Measurements from ENCODE around the gene COL21A1. TPM values are rescaled to one million over a fixed set of nuclear protein-coding genes. Genes with fewer than 3 reads are reported as not detected.

COL21A1 gene
- total RNA-seq, 1 donor from 2014 or later, result not detected

DNA sequence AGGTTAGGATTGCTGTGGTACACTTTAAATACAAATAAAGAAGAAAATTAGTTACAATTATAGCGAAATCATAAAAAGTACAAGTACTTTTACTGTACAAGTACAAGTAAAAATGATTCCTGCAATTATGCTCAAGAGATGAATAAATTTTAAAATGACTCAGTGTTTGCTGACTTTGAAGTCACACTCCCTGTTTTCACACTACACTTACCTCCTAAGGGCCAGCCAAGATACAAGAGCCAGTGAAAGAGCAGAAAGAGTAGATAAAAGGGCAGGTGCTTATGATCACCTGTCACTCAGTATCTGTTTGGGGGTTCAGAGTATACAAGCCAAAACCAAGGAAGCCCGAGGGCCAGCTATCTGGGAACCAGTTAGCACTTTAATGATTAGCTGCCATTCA, 41.0 kb upstream of the COL21A1 start:
- Mint-ChIP-seq H3K36me3 (ENCODE audit: low read depth) (no peaks in the 10 kb centered on the region), H3K4me1 (no peaks in the 10 kb centered on the region)
- intact Hi-C loops (cut with micrococcal nuclease), result no loop called here

GRCh38 chr6:56282391-56282790, 35.0 kb upstream of the COL21A1 start:
- Mint-ChIP-seq H3K36me3 (ENCODE audit: low read depth) (no peaks in the 10 kb centered on the region), H3K27ac (no peak overlapping the region), H3K9me3 (peaks cover under 1% of the 10 kb centered on the region), H3K27me3 (no peaks in the 10 kb centered on the region), H3K4me3 (no peak overlapping the region), H3K4me1 (no peaks in the 10 kb centered on the region)
- ATAC-seq (ENCODE audit: low read depth) (no peak), DNase-seq (no peak)
- ChIA-PET POLR2A (no interaction called here), CTCF (no interaction called here)
- intact Hi-C loops (cut with micrococcal nuclease), result no loop called here
- TF ChIP-seq, protein P1, sequence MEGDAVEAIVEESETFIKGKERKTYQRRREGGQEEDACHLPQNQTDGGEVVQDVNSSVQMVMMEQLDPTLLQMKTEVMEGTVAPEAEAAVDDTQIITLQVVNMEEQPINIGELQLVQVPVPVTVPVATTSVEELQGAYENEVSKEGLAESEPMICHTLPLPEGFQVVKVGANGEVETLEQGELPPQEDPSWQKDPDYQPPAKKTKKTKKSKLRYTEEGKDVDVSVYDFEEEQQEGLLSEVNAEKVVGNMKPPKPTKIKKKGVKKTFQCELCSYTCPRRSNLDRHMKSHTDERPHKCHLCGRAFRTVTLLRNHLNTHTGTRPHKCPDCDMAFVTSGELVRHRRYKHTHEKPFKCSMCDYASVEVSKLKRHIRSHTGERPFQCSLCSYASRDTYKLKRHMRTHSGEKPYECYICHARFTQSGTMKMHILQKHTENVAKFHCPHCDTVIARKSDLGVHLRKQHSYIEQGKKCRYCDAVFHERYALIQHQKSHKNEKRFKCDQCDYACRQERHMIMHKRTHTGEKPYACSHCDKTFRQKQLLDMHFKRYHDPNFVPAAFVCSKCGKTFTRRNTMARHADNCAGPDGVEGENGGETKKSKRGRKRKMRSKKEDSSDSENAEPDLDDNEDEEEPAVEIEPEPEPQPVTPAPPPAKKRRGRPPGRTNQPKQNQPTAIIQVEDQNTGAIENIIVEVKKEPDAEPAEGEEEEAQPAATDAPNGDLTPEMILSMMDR (IDR thresholded peaks at IDR 0.05), result no peak

More for the DNA sequence above, 41.0 kb upstream of the COL21A1 start:
- ChIA-PET CTCF (no interaction called here), POLR2A (no interaction called here)
- Mint-ChIP-seq H3K4me3 (no peak overlapping the region), H3K27me3 (no peaks in the 10 kb centered on the region), H3K27ac (no peak overlapping the region), H3K9me3 (peaks cover 2% of the 10 kb centered on the region)
- no peak for DNase-seq
- no peak for ATAC-seq (ENCODE audit: low read depth)
- TF ChIP-seq, protein P1 (IDR thresholded peaks at IDR 0.05), result no peak

DNA sequence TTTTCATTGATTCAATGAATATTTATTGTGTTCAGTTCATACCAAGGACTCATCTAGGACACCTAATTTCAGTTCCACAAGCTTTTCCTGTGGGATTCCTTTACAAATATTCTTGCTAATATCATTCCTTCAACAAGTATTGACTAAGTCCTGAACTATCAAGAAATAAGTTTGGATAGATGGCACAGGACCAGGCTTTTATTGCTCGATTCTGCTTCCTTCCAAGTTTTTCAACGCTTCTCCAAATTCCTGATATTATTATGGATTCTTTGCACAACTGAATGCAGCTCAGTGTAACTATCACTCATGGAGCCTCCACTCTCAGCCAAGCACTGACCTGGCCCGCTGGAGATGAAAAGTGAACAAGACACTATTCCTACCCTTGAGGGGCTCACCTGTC, 32.7 kb upstream of the COL21A1 start:
- DNase-seq (no peak), ATAC-seq (ENCODE audit: low read depth) (no peak)
- Mint-ChIP-seq H3K36me3 (ENCODE audit: low read depth) (no peaks in the 10 kb centered on the region), H3K4me1 (no peaks in the 10 kb centered on the region), H3K9me3 (no peaks in the 10 kb centered on the region), H3K4me3 (no peak overlapping the region), H3K27ac (no peak overlapping the region), H3K27me3 (no peaks in the 10 kb centered on the region)
- CTCF ChIA-PET, result no interaction called here
- TF ChIP-seq, protein P1 (IDR thresholded peaks at IDR 0.05), result no peak
- POLR2A ChIA-PET, result no interaction called here
- intact Hi-C loops (cut with micrococcal nuclease), result no loop called here

GRCh38 chr6:56279331-56280080, 32.1 kb upstream of the COL21A1 start:
- Mint-ChIP-seq H3K9me3 (no peaks in the 10 kb centered on the region), H3K4me1 (no peaks in the 10 kb centered on the region), H3K4me3 (no peak overlapping the region), H3K36me3 (ENCODE audit: low read depth) (no peaks in the 10 kb centered on the region), H3K27me3 (no peaks in the 10 kb centered on the region), H3K27ac (no peak overlapping the region)
- DNase-seq (no peak), ATAC-seq (ENCODE audit: low read depth) (no peak)
- TF ChIP-seq, protein P1 (IDR thresholded peaks at IDR 0.05), result no peak
- ChIA-PET CTCF (no interaction called here), POLR2A (no interaction called here)
- intact Hi-C loops (cut with micrococcal nuclease), result no loop called here

DNA sequence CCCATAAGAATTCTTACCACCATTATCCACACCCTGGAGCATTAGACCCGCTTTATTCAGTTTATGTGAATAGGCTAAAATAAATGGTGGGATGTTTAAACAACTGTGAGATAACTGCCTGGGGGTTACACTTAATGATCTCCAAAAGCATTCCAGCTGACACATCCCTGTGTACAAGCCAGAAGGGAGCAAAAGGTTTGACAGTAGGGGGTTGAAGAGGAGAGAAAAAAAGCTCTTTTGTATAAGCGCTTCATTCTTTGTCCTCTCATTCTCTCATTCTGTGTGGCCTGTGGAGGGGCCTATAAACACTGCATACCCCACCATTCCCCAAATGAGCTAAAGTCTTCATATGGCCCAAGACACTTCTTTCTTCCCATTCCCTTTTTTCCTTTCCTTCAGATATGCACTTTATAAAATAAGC, 30.8 kb upstream of the COL21A1 start:
- ChIA-PET POLR2A (no interaction called here), CTCF (no interaction called here)
- Mint-ChIP-seq H3K9me3 (peaks cover 3% of the 10 kb centered on the region), H3K27ac (no peak overlapping the region), H3K27me3 (no peaks in the 10 kb centered on the region), H3K4me1 (no peaks in the 10 kb centered on the region), H3K4me3 (no peak overlapping the region), H3K36me3 (ENCODE audit: low read depth) (no peaks in the 10 kb centered on the region)
- intact Hi-C loops (cut with micrococcal nuclease), result no loop called here
- TF ChIP-seq, protein P1 (IDR thresholded peaks at IDR 0.05), result no peak
- DNase-seq (no peak), ATAC-seq (ENCODE audit: low read depth) (no peak)
